Right lung (tissue), 5 donors: Measurements from ENCODE around the gene ZMYM3. TPM values are rescaled to one million over a fixed set of nuclear protein-coding genes. Genes with fewer than 3 reads are reported as not detected.

Source experiments
- DNase-seq, 2 donors: peaks; one replicate each; pipeline ENCODE4 v3.0.0-alpha.2; 2013
- polyA plus RNA-seq, 5 donors: library from polyadenylated mRNA; unstranded; fragments of 120-200 nt; gene quantifications; one replicate each; pipeline versions ENCODE4 v1.2.1 to v1.2.3, GENCODE V29; 2013; ENCODE audit warnings: inconsistent platforms in 1 of 5, low replicate concordance in 1 of 5; ENCODE audit not compliant: insufficient read length in 5 of 5, insufficient read depth in 1 of 5

The ZMYM3 gene
- polyA plus RNA-seq, 5 donors, result 50.0 to 62.4 (median 54.3) TPM

DNA sequence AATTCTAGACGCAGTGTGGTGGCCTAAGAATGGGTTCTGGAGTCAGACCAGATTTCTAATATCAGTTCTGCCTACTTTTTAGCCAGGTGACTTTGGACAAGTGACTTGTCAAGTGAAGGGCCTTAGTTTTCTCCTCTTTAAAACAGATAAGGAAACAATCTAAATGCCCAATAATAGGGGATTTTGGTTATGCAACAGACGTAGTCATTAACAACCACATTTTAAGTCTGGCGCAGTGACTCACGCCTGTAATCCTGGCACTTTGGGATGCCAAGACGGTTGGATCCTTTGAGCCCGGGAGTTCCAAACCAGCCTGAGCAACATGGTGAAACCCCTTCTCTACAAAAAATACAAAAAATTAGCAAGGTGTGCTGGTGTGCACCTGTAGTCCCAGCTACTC, 2.1 kb upstream of the ZMYM3 start:
- no peak for DNase-seq

DNA sequence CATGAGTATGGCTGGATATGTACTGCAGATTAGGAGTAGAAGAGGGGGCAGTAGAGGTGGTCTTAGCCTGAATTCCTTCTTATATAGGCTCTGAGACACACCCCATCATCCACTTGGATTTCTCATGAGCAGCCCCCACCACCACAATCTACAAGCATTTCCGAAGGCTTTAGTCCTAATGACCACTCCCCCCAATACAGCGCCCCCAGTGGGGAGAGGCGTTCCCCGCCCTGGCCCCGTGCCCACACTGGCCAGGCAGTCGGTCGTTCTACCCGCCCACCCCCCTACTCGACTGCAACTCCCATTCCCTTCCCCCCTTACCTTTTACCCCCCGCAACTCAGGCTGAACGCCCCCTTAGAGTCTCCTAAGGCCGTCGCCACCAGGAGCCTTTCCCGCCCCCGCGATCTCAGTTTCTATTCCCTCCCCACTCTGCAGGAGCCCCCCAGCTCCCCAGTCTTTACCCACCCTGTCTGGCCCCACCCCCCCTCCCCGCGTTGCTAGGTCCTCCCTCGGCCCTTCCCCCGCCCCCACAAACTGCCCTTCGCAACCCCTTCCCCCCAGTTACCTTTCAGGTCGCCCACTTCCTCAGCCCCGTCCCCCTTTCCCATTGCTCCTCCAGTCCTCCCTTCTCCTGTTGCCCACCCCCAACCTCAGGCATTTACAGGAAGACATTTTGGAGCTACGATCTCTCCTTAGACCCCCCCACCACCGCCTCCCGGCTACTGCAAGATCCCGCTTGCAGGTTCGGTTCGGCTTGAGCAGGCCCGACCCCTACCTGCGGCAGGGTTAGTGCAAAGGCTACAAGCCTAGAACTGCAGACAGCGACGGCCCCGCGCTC, 468 bp downstream of the ZMYM3 start:
- DNase-seq, result peak; percentile 31 to 45

DNA sequence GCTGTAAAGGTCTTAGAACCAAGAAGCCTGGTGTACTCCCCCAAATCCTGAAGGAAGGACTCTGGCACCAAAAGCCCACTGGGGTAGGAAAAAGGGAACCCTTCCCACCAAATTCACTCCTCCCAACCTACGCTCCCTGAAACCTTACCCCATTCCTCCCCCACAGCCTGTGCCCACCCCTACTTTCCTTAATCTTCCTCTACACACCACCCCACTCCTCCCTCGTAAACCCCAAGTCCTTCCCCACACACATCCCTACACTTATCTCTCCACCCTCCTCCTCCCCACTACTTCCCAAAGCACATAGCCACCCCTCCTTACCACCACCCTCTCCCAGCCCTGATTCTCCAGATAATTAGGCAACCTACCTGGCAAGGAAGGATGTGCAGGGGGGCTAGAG, 1.7 kb downstream of the ZMYM3 start:
- no peak for DNase-seq

GRCh38 chrX:71251466-71251973, 2.4 kb downstream of the ZMYM3 start:
- DNase-seq, result no peak

DNA sequence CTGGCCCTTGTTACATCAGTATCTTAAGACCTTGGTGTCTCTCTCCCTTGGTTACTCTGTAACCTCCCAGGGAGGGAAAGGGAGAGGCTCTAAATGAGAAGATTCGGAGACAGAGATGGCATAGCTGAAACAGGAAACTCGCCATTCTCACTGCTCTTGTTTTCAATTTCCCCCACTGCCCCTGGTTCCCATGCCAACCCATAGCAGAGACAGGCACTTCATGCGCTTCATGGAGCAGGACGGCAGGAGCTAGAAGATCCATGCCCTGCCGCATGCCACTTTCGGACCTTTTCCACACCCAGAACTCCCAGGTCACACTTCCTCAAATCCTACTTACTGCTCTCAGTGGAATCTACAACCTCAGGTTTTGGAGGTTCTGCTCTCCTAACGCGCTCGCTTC, 3.1 kb downstream of the ZMYM3 start:
- no peak for DNase-seq

- DNase-seq, result no peak
These were observed 8.8 kb downstream of the ZMYM3 start for GRCh38 chrX:71245159-71245558.

DNA sequence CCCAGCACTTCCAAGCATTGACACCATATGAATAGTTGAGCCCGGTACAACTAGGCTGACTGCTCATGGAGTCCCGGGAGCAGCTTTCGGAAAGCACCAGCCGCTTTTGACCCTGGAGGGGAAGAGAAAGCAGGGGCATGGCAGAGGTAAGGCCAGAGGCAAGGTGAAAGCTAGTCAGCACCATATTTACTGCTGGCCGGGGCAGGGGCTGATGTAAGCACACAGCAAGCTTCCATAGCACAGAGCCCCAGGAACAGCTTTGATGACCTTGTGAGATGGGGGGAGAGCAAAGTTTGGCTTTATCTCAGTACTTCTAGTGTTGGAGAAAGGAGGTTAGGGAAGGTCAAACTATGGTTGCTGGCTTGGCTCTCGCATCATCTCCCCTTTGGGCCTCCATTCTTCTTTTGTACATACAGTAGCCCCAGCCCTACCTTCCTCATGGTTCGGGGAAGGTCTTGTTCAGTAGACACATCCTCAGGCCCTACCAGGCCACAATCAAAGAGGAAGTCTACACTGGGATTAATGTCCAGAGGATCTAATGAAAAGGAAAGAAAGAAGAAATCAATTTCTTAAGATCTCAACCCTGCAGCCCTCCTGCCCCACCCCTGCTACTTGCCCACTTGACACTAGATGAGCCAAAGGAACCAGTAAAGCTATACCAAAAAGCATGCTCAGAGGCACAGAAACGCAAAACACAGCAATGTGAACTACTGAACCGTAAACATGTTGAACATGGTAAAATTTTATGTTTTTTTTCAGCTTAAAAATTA, 9.4 kb downstream of the ZMYM3 start:
- DNase-seq, result no peak

- DNase-seq, result no peak
These were observed 12.6 kb downstream of the ZMYM3 start for GRCh38 chrX:71241301-71241700.

GRCh38 chrX:71239781-71240180, 14.2 kb downstream of the ZMYM3 start:
- no peak for DNase-seq

- no peak for DNase-seq
These were observed 17.1 kb downstream of the ZMYM3 start for GRCh38 chrX:71236836-71237235.

DNA sequence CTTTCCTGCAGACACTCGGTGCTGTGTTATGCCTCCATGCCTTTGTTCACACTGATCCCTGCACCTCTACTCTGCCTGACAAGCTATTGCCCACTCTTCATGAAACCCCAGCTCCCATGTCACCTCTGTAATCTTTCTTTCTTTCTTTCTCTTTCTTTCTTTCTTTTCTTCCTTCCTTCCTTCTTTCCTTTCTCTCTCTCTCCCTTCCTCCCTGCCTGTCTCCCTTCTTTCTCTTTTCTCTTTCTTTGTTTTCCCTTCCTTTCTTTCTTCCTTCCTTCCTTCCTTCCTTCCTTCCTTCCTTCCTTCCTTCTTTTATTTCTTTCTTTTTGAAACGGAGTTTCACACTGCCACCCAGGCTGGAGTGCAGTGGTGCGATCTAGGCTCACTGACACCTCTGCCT, 18.5 kb downstream of the ZMYM3 start:
- no peak for DNase-seq

GRCh38 chrX:71228063-71228642, 25.8 kb downstream of the ZMYM3 start:
- no peak for DNase-seq

- DNase-seq, result no peak
These were observed 26.4 kb downstream of the ZMYM3 start for GRCh38 chrX:71227370-71228062.

DNA sequence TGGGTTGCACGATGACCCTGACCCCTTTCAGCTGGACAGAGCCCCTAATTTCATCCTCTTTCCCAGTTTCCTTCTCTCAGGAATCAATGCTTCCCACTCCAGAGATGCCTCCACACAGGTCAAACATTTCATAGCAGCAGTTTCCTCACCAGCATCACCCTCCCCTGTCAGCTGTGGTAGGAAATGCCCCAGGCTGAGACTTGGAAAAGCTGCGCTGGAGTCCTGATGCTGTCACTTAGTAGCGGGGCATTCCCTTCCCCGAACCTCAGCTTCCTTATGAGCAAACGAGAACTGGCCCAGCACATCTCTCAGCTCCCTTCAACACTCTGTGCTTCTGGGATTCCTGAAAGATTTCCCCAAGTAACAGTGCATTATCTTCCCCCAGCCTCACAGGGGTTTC, 28.3 kb downstream of the ZMYM3 start:
- no peak for DNase-seq

- DNase-seq, result no peak
These were observed 28.9 kb downstream of the ZMYM3 start for GRCh38 chrX:71225009-71225408.

- no peak for DNase-seq
These were observed 29.7 kb downstream of the ZMYM3 start for GRCh38 chrX:71224098-71224708.

GRCh38 chrX:71222929-71223328, 31.0 kb downstream of the ZMYM3 start, which contains the start of gene GJB1:
Gene GJB1 (plus strand): TSS chrX:71223224. CDS start chrX:71223708, 484 bp downstream.
- no peak for DNase-seq

DNA sequence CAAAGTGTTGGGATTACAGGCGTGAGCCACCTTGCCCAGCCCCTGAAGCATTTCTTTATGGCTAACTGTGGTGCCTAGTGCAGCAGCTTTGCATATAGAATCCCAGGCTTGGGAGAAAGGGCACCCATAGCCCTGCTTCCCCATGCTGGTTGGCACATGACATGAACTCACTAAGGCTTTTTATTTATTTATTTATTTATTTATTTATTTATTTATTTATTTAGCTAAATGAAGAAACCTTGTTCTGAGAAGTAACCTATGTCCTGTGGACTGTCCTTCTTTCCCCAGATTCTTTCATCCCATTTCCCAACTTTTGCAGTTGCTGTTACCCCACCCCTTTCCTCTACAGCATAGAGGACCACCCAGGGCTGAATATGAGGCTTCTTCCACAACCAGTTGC, 32.8 kb downstream of the ZMYM3 start:
- DNase-seq, result no peak

GRCh38 chrX:71217298-71217697, 36.6 kb downstream of the ZMYM3 start:
- DNase-seq, result no peak

DNA sequence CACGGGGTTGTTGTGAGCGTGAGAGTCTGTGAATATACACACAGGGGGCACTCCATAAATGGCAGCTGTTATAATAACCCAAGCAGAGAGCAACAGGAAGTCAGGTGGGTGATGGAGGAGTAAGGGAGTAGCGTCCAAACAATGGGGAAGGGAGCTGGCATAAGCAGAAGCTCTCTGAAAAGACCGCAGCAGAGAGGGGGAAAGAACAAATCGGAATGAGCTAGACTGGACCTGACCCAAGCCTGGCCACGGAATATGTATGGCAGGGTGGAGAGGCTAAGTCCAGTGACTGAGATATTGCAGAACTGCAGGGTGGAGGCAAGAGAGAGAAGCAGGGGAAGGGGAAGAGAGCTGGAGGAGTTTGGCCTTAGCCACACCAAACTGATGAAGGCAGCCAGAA, 37.5 kb downstream of the ZMYM3 start:
- no peak for DNase-seq

GRCh38 chrX:71215338-71215912, 38.5 kb downstream of the ZMYM3 start:
- DNase-seq, result no peak
